HG03354 (cell line): ENCODE results near the gene DDX20.
"Not testable (repeated sequence)": the region's sequence is repeated elsewhere in the genome, so short reads cannot be mapped to it uniquely, and the experiment has no call there.

ENCODE experiments used
- ATAC-seq: cut with Tn5 transposase; IDR thresholded peaks from one replicate; pipeline ENCODE4 v1.9.1; 2021; ENCODE audit warnings: mild to moderate bottlenecking; ENCODE audit not compliant: unreplicated experiment, poor library complexity, severe bottlenecking

The DDX20 gene

GRCh38 chr1:111731956-111732355, 23.7 kb upstream of the DDX20 start:
- no peak for ATAC-seq

- no peak for ATAC-seq
Observed at GRCh38 chr1:111732718-111733117, 23.0 kb upstream of the DDX20 start.

- no peak for ATAC-seq
Observed at GRCh38 chr1:111733183-111733991, 22.3 kb upstream of the DDX20 start.

DNA sequence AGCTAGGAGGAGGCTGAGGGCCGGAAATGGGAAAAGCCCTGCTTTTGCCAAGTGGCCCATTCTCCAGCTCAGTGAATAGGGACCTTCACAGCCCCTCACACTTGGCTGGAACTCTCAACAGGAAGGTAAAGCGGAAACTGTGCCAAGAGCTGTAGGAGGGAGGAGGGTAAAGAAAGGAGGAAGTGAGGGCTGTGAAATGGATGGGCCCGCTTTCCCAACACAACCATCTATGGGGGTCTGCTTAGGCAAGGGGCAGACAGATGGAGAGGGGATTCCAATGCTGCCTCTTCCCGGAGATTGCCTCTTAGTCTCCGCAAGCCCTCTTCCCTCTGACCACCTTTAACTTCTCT, 21.7 kb upstream of the DDX20 start:
- ATAC-seq = no peak

DNA sequence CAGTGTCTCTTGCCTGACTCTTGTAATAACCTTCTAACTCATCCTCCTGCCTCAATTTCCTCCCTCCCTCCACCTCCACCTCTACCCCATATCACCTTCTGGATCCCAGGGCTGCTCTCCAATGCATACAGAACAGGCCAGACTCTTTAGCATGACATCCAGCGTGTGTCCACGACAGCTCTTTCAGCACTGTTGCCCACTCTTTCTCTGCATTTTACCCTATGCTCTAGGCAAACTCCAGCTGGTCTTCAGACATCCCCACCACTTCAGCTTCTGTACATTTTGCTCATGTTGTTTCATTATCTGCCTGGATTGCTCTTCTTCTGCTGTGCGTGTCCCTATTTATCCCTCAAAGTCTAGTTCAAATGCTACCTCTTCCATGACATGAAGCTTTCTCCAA, 21.3 kb upstream of the DDX20 start:
- ATAC-seq = no peak

DNA sequence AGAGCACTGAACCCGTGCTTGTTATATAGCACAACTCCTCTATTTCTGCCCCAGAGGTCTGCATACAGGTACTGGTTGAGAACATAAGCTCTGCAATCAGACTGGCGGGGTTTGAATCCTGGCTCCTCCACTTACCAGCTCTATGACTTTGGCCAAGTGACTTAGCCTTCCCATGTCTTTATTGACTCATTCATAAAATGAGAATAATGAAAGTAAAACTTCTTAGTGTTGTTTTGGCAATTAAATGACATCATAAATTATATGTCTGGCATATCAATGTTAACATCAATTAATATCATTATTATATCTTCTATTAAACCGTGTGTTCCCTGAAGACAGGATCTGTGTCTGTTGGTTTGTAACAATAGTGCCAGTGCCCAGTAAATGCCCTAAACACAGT, 20.8 kb upstream of the DDX20 start:
- no peak for ATAC-seq

DNA sequence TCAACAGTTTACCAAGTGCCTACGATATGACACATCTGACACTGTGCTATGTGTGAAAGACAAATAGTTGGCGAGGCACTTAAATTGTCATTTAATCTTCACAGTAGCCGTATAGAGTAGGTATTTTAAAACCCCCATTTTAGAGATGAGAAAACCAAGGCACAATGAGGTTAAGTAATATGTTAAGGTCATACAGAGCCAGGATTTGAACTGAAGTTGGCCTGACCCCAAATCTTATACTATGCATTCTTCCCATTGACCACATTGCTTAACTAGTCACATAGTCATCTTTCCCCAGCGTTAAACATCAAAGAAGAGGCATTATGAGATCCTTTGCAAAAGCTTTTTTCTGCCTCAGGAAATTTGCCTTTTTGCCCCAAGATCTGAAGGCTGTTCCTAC, 20.4 kb upstream of the DDX20 start:
- ATAC-seq = no peak

DNA sequence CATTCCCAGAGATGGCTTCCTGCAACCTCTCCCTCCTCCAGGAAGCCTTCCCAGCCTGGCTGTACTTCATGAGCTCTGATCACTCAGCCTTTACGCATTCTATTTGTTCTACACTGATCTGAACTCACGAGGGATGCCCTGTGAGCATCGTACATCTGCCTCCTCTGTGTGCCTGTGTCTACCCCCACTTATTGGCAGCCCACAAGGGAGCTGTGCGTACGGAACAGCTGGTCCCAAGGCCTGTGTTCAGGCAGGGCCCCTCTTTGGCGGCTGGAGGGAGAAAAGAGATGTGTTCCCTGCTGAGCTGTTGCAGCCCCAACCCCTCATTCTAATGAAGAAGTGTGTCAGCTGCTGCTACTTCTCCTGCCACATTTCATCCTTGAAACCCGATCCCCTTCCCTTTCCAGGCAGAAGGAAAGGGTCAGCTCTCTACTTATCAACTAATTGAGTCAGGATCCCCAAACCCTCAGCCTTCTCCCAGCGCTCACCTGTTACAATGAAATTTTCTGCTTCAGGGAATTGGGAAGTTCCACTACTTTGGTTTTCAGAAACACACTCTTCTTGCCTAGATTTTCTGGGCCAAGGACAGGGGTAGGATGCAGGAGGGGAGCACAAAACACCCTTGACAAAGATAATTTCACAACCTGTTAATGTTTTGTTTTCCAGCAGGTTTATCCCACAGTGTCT, 19.7 kb upstream of the DDX20 start:
- ATAC-seq = no peak

DNA sequence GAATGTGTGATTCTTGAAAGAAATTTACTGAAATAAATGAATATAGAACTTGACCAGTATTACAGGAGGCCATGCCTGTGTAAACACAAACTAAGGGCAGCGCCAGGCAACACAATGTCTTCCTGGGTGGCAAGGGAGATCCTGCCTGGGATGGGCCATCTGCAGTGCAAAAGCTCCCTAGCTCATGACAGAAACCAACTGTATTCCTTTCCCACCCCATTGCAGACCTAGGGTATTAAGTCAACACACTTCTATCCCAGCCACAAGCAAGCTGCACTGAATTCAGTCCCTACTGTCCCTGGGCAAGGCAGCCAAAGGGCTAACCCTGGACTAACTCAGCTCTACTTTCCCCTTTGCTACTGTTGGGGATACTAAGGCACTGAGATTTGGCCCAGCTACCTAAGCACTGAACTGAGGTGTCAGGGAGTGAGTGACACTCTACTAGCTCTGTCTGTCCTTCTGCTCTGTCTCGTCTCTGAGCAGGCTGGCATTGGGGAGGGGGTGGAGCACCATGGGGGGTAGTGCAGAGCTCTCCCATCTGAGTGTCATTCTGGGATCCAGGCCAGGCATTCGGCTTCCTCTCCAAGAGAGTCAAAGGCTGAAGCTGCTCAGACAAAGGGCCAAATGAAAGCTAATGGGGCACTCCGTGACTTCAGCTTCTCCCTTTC, 19.0 kb upstream of the DDX20 start:
- ATAC-seq = no peak

GRCh38 chr1:111737216-111738132, 18.2 kb upstream of the DDX20 start:
- no peak for ATAC-seq

DNA sequence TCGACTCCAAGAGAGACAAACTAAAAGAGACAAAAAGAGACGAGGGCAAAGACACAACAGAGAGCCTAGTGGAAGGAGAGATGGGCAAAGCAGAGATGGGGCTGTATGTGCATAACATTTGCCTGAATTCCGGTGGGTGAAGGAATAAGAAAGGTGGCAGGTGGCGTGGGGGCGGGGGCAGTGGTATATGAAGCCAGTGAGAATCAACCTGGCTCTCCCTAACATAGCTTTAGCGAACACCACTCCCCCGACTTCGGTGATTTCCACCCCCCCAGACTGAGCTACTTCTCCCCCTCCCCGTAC, 17.6 kb upstream of the DDX20 start:
- no peak for ATAC-seq

DNA sequence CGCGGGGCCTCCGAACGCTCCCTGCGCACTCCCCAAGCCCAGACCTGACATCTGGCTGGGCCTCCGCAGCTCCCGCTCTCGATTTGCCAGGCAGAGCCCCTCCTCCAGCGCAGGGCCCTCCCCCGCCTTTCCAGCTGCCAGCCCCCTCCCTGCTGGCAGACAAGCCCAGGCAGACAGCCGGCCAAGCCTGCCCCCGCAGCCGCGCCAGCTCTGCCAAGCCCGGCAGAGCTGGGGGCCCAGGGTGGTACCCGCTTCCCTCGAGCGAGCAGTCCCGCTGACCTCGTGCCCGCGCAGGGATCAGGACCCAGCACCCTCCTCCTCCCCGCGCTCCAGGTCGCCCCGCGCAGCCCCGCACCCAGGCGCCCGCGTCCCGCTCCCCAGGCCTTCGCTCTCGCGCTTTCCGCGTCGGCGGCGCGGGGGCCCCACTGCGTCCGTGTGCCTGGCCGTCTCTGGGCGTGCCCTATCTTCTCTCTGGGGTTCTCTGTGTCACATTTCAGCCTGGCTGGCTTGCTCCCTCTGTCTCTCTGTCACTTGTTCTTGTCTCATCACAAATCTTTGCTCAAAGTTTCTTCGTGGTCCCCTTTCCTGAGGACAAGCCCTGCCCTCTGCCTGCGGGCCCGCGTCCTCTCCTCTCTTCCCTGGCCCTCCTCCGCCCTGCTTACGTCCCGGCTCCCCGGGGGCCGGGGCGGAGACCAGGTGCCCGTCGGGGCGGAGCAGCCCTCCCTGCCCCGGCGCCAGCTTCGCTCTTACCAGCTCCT, 17.1 kb upstream of the DDX20 start:
- peak; percentile 49 for ATAC-seq

GRCh38 chr1:111739194-111739924, 16.3 kb upstream of the DDX20 start, which contains the start of gene INKA2:
Gene INKA2, minus strand, starts transcription at chr1:111739395. Its CDS starts 153 bp downstream, at chr1:111739242.
- ATAC-seq = peak; percentile 76

GRCh38 chr1:111739925-111740765, 15.6 kb upstream of the DDX20 start:
- ATAC-seq = peak; percentile 1

GRCh38 chr1:111742292-111742691, 13.4 kb upstream of the DDX20 start:
- not testable (repeated sequence) for ATAC-seq

DNA sequence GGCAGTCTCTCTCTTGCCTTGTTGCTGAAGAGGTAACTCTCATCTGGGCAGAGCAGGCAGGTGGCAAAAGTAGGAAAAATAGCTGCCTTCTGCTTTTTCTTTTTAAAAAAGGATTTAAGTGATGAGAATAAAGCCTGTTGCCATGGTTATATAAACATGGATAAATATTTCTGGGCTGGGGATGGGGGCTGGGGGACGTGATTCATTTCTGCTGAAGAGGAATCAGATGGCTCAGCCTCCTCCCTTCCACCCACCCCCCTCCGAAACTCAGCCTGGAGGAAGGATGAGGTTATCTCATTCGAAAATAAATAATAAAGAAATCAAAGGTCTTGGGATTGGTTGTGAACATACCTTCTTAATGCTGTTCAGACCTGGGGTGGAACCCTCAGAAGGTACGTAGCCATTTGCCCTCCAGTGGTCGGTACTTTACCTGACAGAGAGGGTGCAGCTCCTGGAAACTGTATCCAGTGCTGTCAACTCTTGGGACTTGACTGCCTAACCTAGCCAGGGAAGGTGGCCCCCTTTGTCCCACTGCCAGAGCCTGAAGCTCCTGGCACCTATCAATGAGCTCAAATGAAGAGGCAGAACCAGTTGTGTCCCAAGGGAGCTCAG, 12.7 kb upstream of the DDX20 start:
- ATAC-seq = no peak

- no peak for ATAC-seq
Observed at GRCh38 chr1:111743679-111744101, 12.0 kb upstream of the DDX20 start.
